GM23338 (cell line): ENCODE data around the gene KCNJ16. TPM values are rescaled to one million over a fixed set of nuclear protein-coding genes. Genes with fewer than 3 reads are reported as not detected.

Source experiments
- ATAC-seq: fragments of 200-7000 bp; cut with Tn5 transposase; 3 replicates; pipeline ENCODE4 v1.9.1; 2020
- DNase-seq: peaks from one replicate; pipeline ENCODE4 v3.0.0-alpha.2; 2015; ENCODE audit warnings: low spot score
- H2AFZ ChIP-seq: fragments of 200-600 bp; sonication (generic); 2 replicates; pipeline ENCODE4 v1.8.0; 2016; ENCODE audit warnings: antibody characterized with exemption, mild to moderate bottlenecking, moderate library complexity
- H3F3A ChIP-seq: fragments of 200-600 bp; sonication (generic); replicated peaks from 2 replicates; pipeline ENCODE4 v1.8.0; 2017; ENCODE audit warnings: antibody characterized with exemption, mixed run types, low read depth
- H3K27ac ChIP-seq: fragments of 200-600 bp; sonication (generic); 2 replicates; pipeline ENCODE4 v1.6.1; 2016; ENCODE audit warnings: low read depth
- H3K27me3 ChIP-seq: fragments of 200-600 bp; sonication (generic); 2 replicates; pipeline ENCODE4 v1.8.0; 2016; ENCODE audit warnings: mild to moderate bottlenecking, mixed run types, moderate library complexity; ENCODE audit not compliant: insufficient read depth
- H3K36me3 ChIP-seq: fragments of 200-600 bp; sonication (generic); 2 replicates; pipeline ENCODE4 v1.8.0; 2016; ENCODE audit warnings: mild to moderate bottlenecking; ENCODE audit not compliant: insufficient read depth
- H3K4me1 ChIP-seq: fragments of 200-600 bp; sonication (generic); 2 replicates; pipeline ENCODE4 v1.8.0; 2016; ENCODE audit warnings: mild to moderate bottlenecking, moderate library complexity; ENCODE audit not compliant: insufficient read depth
- H3K4me2 ChIP-seq: fragments of 200-600 bp; sonication (generic); 2 replicates; pipeline ENCODE4 v1.7.1; 2017; ENCODE audit warnings: mixed run types
- H3K4me3 ChIP-seq: fragments of 200-600 bp; sonication (generic); 2 replicates; pipeline ENCODE4 v1.6.1; 2016; ENCODE audit warnings: mixed run types
- H3K79me2 ChIP-seq: fragments of 200-600 bp; sonication (generic); replicated peaks from 2 replicates; pipeline ENCODE4 v1.8.0; 2017; ENCODE audit warnings: mild to moderate bottlenecking; ENCODE audit not compliant: insufficient read depth
- H3K9me2 ChIP-seq: fragments of 200-600 bp; sonication (generic); 2 replicates; pipeline ENCODE4 v1.8.0; 2017; ENCODE audit not compliant: insufficient read depth
- H4K20me1 ChIP-seq: fragments of 200-600 bp; sonication (generic); replicated peaks from 2 replicates; pipeline ENCODE4 v1.8.0; 2017; ENCODE audit warnings: mild to moderate bottlenecking; ENCODE audit not compliant: insufficient read depth
- H3K27ac Mint-ChIP-seq: 2 replicates; pipeline ENCODE4 v1.8.0; 2020; ENCODE audit warnings: inconsistent platforms, mild to moderate bottlenecking, moderate library complexity, mixed read lengths
- H3K27me3 Mint-ChIP-seq: 3 replicates; pipeline ENCODE4 v1.8.0; 2022; ENCODE audit warnings: low read depth, mild to moderate bottlenecking, moderate library complexity, mixed read lengths, inconsistent platforms; ENCODE audit not compliant: insufficient read depth, poor library complexity
- H3K36me3 Mint-ChIP-seq: 3 replicates; pipeline ENCODE4 v1.8.0; 2021; ENCODE audit warnings: low read depth, mild to moderate bottlenecking, inconsistent platforms, moderate library complexity, mixed read lengths
- H3K4me1 Mint-ChIP-seq: 3 replicates; pipeline ENCODE4 v1.8.0; 2020; ENCODE audit warnings: mild to moderate bottlenecking, inconsistent platforms, mixed read lengths
- H3K4me3 Mint-ChIP-seq: 3 replicates; pipeline ENCODE4 v1.8.0; 2021; ENCODE audit warnings: moderate library complexity, mild to moderate bottlenecking, inconsistent platforms, mixed read lengths
- H3K9me3 Mint-ChIP-seq: 3 replicates; pipeline ENCODE4 v1.8.0; 2020; ENCODE audit warnings: moderate library complexity, mild to moderate bottlenecking, inconsistent platforms, mixed read lengths
- ETS1 ChIP-seq: IDR thresholded peaks from 2 replicates; pipeline ENCODE4 v1.6.1; 2016; ENCODE audit warnings: antibody characterized with exemption
- EZH2 ChIP-seq: fragments of 200-600 bp; sonication (generic); IDR thresholded peaks from one replicate; pipeline ENCODE4 v1.8.0; 2017; ENCODE audit warnings: antibody characterized with exemption, mild to moderate bottlenecking, low read depth; ENCODE audit not compliant: unreplicated experiment
- NANOG ChIP-seq: IDR thresholded peaks from 2 replicates; pipeline ENCODE4 v1.6.1; 2016; ENCODE audit warnings: antibody characterized with exemption, borderline replicate concordance
- REST ChIP-seq: IDR thresholded peaks from one replicate; pipeline ENCODE4 v1.6.1; 2018; ENCODE audit warnings: antibody characterized with exemption; ENCODE audit not compliant: unreplicated experiment
- ZNF114 ChIP-seq: fragments of 250-450 bp; sonication (Bioruptor Pico); IDR thresholded peaks from 2 replicates; pipeline ENCODE4 v1.5.0; 2020; ENCODE audit warnings: mild to moderate bottlenecking, moderate library complexity
- ZNF462 ChIP-seq: fragments of 250-450 bp; sonication (Bioruptor Pico); IDR thresholded peaks from 2 replicates; pipeline ENCODE4 v1.5.0; 2020; ENCODE audit warnings: mild to moderate bottlenecking, moderate library complexity
- polyA plus RNA-seq: library from polyadenylated mRNA; unstranded; fragments of >200 nt; fragmentation: Nextera tagmentation; extraction: Ambion mirVana; gene quantifications from 2 replicates; pipeline ENCODE4 v1.2.1, GENCODE V29; 2016
- total RNA-seq: library from RNA; depleted of rRNA; stranded (reverse); fragments of >200 nt; shearing (Covaris generic); gene quantifications from 2 replicates; pipeline ENCODE4 v1.2.3, GENCODE V29; 2014

The KCNJ16 gene
- total and polyA plus RNA-seq, 2 experiments from 2014 or later = not detected

GRCh38 chr17:70098030-70098429, 23.0 kb downstream of the KCNJ16 start:
- ATAC-seq (no peak), DNase-seq (no peak)
- Histone ChIP-seq H2AFZ (0 out of 2 replicates have a peak overlapping the region, but pooled peaks have one; percentile 53), H4K20me1 (no peaks in the 10 kb centered on the region), H3K4me2 (no peak overlapping the region), H3K27me3 (no peaks in the 10 kb centered on the region), H3K36me3 (no peaks in the 10 kb centered on the region), H3K27ac (no peak overlapping the region), H3K9me2 (no peaks in the 10 kb centered on the region), H3K4me3 (no peak overlapping the region), H3F3A (no peaks in the 10 kb centered on the region), H3K4me1 (no peaks in the 10 kb centered on the region), H3K79me2 (no peaks in the 10 kb centered on the region)
- Mint-ChIP-seq H3K27ac (no peak overlapping the region), H3K36me3 (no peaks in the 10 kb centered on the region), H3K4me1 (no peaks in the 10 kb centered on the region), H3K4me3 (no peak overlapping the region), H3K9me3 (no peaks in the 10 kb centered on the region), H3K27me3 (no peaks in the 10 kb centered on the region)
- no peak for TF ChIP-seq ZNF114 (CRISPR knock-in tag)
- no peak for TF ChIP-seq ZNF462 (CRISPR knock-in tag)
- no peak for TF ChIP-seq REST
- TF ChIP-seq NANOG = no peak
- no peak for TF ChIP-seq EZH2
- TF ChIP-seq ETS1 = no peak
